ENCODE data around the gene RAB27A.

DNA sequence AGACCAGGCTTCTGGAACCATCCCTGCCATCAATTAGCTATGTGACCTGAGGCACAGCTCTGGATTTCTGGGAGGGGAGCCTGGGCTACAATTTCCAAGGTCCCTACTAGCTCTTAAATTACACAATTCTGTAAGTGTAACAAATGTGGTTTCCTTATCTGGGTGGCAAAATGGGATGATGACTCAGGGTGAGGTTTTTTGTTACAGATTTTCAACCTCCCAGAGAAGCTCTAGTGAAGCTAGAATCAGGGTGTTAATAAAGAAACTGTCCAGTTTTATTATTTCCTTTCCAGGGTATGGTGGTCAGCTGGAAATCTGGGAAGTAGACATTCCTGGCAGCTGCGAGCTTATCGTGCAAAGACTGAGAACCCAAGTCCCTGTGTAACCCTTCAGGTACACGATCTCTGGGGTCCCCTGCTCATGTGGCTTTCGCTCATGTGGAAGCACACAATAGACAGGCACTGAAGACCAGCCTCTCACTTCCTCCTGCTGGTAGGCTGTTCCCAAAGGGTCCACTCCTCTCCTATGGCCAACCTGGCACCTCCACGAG lies 7.3 kb downstream of the RAB27A start:
- no peak for TF ChIP-seq ZNF335 (CRISPR knock-in tag; IDR thresholded peaks at IDR 0.05)
- no peak for TF ChIP-seq FOXA3 (CRISPR knock-in tag; IDR thresholded peaks at IDR 0.05)
